DND-41 (cell line): ENCODE data around the gene MS4A15.

Experiments
- ATAC-seq: fragments of 200-7000 bp; cut with Tn5 transposase; 3 replicates; pipeline ENCODE4 v1.9.1; 2021; ENCODE audit warnings: low read depth; ENCODE audit not compliant: insufficient read depth
- DNase-seq: peaks from one replicate; pipeline ENCODE4 v3.0.0-alpha.2; 2020
- H2AFZ ChIP-seq: 2 replicates; pipeline ENCODE4 v1.6.0; 2012; ENCODE audit warnings: low read depth, low read length
- H3K27ac ChIP-seq: 2 replicates; pipeline ENCODE4 v1.5.1; 2012; ENCODE audit warnings: low read length, inconsistent platforms
- H3K27me3 ChIP-seq: fragments of 200-600 bp; sonication (generic); 2 replicates; pipeline ENCODE4 v1.6.0; 2012; ENCODE audit warnings: low read length, mild to moderate bottlenecking, inconsistent platforms; ENCODE audit not compliant: insufficient read depth, poor library complexity
- H3K36me3 ChIP-seq: 2 replicates; pipeline ENCODE4 v1.5.1; 2012; ENCODE audit warnings: low read length, inconsistent platforms; ENCODE audit not compliant: insufficient read depth
- H3K4me1 ChIP-seq: 2 replicates; pipeline ENCODE4 v1.5.1; 2012; ENCODE audit warnings: mild to moderate bottlenecking, low read length; ENCODE audit not compliant: insufficient read depth
- H3K4me2 ChIP-seq: 2 replicates; pipeline ENCODE4 v1.6.0; 2012; ENCODE audit warnings: mild to moderate bottlenecking, moderate library complexity, low read length, inconsistent platforms; ENCODE audit not compliant: insufficient read depth
- H3K4me3 ChIP-seq, 2 experiments: fragments of 200-600 bp in 1 of 2; shearing (Covaris generic) in 1 of 2; 2 replicates each; pipeline ENCODE4 v1.5.1; 2012 to 2016; ENCODE audit warnings: inconsistent platforms in 2 of 2, low read length in 2 of 2, mild to moderate bottlenecking in 2 of 2, low read depth in 1 of 2, moderate library complexity in 1 of 2
- H3K79me2 ChIP-seq: 2 replicates; pipeline ENCODE4 v1.6.0; 2012; ENCODE audit warnings: low read length, inconsistent platforms; ENCODE audit not compliant: insufficient read depth
- H3K9ac ChIP-seq: 2 replicates; pipeline ENCODE4 v1.6.0; 2012; ENCODE audit warnings: low read depth, mild to moderate bottlenecking, inconsistent platforms, low read length, moderate library complexity
- H3K9me3 ChIP-seq: 2 replicates; pipeline ENCODE4 v1.5.1; 2012; ENCODE audit warnings: low read length, moderate library complexity, mild to moderate bottlenecking, inconsistent platforms; ENCODE audit not compliant: insufficient read depth, severe bottlenecking
- H4K20me1 ChIP-seq: 2 replicates; pipeline ENCODE4 v1.6.0; 2012; ENCODE audit warnings: low read length; ENCODE audit not compliant: insufficient read depth
- CTCF ChIP-seq: IDR thresholded peaks from 2 replicates; pipeline ENCODE4 v1.5.1; 2012; ENCODE audit warnings: borderline replicate concordance, low read length, moderate library complexity, mild to moderate bottlenecking; ENCODE audit not compliant: poor library complexity, severe bottlenecking; ENCODE audit errors: extremely low read depth
- EZH2 ChIP-seq: IDR thresholded peaks from 3 replicates; pipeline ENCODE4 v1.6.1; 2012; ENCODE audit warnings: borderline replicate concordance, low read depth, mild to moderate bottlenecking, moderate library complexity, low read length, inconsistent platforms; ENCODE audit not compliant: severe bottlenecking

Gene MS4A15

GRCh38 chr11:60781981-60782316 is 25.3 kb downstream of the MS4A15 start:
- Histone ChIP-seq H3K4me2 (no peak overlapping the region), H4K20me1 (no peaks in the 10 kb centered on the region), H3K36me3 (no peaks in the 10 kb centered on the region), H3K4me3 (no peak overlapping the region), H3K27me3 (no peaks in the 10 kb centered on the region), H2AFZ (no peak overlapping the region), H3K9me3 (no peaks in the 10 kb centered on the region), H3K4me1 (no peaks in the 10 kb centered on the region), H3K79me2 (no peaks in the 10 kb centered on the region), H3K27ac (no peak overlapping the region), H3K9ac (no peak overlapping the region)
- no peak for ATAC-seq
- DNase-seq: no peak
- TF ChIP-seq CTCF: no peak
- TF ChIP-seq EZH2: no peak

GRCh38 chr11:60782393-60783140 is 25.9 kb downstream of the MS4A15 start:
- H3K36me3 ChIP-seq: no peaks in the 10 kb centered on the region

GRCh38 chr11:60783141-60783484 is 26.4 kb downstream of the MS4A15 start:
- no peak for TF ChIP-seq EZH2
- no peak for TF ChIP-seq CTCF
- Histone ChIP-seq H3K9ac (no peak overlapping the region), H4K20me1 (no peaks in the 10 kb centered on the region), H3K4me2 (no peak overlapping the region), H3K79me2 (no peaks in the 10 kb centered on the region), H3K36me3 (no peaks in the 10 kb centered on the region), H3K4me3 (no peak overlapping the region), H2AFZ (no peak overlapping the region), H3K4me1 (no peaks in the 10 kb centered on the region), H3K27me3 (no peaks in the 10 kb centered on the region), H3K9me3 (no peaks in the 10 kb centered on the region), H3K27ac (no peak overlapping the region)
- no peak for DNase-seq
- ATAC-seq: no peak

More at GRCh38 chr11:60782393-60783140, 25.9 kb downstream of the MS4A15 start:
- Histone ChIP-seq H3K9me3 (no peaks in the 10 kb centered on the region), H3K9ac (no peak overlapping the region), H3K4me1 (no peaks in the 10 kb centered on the region), H3K27me3 (no peaks in the 10 kb centered on the region), H3K27ac (no peak overlapping the region), H3K4me2 (no peak overlapping the region), H2AFZ (no peak overlapping the region), H3K4me3 (no peak overlapping the region), H3K79me2 (no peaks in the 10 kb centered on the region), H4K20me1 (no peaks in the 10 kb centered on the region)
- DNase-seq (no peak), ATAC-seq (no peak)
- no peak for TF ChIP-seq EZH2
- no peak for TF ChIP-seq CTCF
